NCI-H2227 (cell line): Measurements from ENCODE around the gene RSL1D1.

Experiments
- DNase-seq: peaks from one replicate; lab custom pipeline; 2025; ENCODE audit not compliant: unreplicated experiment; lab: John Stamatoyannopoulos, UW

RSL1D1 gene

DNA sequence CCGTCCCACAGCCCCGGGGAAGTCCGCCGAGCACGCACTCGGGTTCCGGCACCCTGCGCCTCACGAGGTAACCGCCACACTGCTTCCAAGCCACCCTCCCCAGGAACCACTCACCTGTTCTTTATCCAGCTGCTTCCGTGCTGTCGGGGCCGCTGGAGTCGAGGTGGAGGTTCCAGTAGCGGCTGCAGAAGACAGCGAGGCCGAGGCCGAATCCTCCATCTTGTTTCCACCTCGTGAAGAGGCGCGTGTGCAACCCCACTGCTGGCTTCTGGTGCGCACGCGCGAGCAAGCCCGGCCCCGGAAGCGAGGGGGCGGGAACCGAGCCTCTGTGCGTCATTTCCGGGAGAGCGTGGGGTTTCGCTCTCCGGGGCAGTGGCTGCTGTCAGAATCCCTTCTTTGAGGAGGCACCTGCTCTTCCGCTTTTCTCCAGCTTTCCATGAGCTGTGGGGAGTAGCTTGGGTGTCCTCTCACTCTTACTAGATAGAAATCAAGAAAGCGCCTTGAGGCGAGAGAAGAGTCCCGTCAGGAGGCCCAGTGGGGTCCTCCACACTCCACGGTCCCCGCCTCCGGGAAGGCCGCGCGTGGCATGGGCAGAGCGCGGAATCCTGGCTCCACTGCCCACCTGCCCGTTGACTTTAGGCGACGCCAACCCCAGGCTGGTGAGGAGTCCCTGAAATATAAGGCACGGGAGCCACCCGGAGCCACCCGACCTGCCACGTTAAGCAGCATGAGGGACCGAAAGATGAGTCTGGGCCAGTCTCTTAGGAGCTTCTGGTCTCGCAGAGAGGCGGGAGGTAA, at the start of gene RSL1D1:
RSL1D1 (minus strand) TSS at position 249 of the 798 bp plus-strand sequence; CDS start at position 219, 30 bp downstream.
- DNase-seq: peak; percentile 96

DNA sequence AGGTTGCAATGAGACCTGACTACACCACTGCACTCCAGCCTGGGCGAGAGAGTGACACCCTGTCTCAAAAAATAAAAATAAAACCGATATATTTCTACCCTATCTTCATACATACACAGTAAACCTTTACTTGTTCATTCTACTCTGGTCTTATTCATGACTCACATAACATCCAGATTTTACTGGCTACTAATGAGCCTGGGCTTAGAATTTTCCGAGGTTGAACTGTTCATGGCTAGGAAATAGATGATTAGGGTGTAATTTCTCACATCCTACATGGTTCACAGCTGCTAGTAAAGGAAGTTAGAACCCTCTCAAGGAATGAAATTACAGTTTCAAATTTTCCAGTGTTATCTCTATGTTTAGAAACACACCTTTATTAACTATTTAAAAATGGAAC, 49.7 kb upstream of the RSL1D1 start:
- no peak for DNase-seq

DNA sequence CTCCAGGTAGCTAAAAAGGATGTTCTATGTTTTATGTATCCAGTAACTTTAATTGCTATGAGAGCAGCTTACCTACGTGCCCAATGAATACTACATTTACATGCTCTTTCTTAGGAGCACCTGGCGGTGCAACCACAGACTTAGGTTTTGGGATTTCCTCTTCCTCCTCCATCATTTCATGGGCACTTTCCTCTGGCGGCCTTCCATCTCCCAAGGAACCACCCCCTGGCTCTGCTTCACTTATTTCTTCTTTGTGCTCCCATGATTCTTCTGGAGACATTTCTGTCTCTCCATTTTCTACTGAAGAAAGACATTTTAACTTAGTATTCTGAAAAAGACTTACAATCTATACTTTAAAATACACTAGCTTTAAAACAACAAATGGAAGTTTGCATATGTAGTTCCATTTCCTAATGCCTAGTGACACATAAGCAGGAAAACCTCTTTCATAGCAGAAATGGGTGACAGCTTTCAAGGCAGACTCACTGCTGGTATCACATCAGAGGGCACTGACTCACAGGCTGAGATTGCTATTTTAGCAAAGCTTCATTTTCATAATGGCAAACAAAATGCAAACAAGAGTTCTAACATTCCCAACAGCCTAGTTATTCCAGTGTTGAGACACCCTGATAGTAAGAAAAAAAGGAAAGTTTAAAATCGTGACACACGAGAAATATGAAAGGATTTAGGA, 45.3 kb upstream of the RSL1D1 start:
- no peak for DNase-seq

DNA sequence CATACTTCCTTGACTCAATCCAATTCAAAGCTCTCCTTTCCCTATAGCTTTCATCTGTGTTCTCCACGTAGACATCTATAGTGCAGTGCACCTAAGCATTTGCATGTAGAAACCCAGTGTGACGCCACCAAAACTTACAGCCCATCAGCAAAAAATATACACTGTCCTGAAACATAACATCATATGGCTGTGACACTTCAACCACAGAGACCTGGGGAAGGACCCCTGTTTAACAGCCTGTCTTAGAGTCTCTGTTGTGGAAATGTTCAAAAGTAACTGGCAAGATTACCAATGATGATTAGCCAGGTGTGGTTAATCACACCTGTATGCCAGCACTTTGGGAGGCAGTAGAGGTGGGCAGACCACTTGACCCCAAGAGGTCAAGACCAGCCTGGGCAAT, 42.2 kb upstream of the RSL1D1 start:
- no peak for DNase-seq

DNA sequence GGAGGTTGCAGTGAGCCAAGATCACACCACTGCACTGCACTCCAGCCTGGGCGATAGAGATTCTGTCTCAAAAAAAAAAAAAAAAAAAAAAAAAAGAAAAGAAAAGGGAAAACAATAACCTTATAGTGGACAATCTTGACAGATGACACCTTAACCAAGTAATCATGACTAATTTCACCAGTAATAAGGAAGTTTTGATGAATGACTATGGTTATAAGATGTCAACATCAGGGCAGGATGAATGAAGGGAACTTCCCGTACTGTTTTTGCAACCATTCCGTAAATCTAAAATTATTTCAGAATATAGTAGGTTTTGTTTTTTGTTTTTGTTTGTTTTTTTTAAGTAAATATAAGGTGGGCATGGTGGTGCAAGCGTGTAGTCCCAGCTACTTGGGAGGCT, 41.4 kb upstream of the RSL1D1 start:
- DNase-seq: no peak

DNA sequence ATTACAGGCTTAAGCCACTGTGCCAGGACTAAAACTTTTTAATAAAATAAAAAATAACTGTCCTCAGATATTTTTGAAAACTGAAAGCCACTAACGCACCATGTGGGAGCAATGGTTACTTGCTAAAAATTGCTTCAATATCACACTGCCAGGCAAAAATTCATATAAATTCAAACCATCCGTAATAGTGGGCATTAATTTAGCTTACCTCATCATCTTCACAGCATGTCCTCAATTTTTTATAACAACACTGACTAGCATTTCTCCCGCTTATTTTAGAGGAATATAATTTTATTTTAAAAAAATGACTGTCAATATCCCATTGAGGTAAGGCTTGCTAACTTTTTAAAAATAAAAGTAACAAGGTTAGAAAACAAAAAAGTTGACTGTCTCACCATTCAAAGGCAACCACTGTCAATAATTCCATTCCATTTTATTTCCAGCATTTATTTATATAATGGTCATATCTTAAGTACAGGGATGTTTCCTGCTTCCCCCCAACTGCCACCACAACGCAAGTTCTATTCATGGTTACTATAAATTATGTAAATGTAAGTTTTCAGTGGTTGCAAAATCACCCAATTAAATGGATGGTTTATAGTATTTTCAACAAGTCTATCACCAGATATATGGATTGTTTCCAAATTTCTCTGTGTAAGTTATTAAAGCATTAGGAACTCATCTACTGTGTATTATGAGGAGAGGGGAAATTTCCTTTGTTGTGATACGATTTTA, 39.1 kb upstream of the RSL1D1 start:
- DNase-seq: no peak

DNA sequence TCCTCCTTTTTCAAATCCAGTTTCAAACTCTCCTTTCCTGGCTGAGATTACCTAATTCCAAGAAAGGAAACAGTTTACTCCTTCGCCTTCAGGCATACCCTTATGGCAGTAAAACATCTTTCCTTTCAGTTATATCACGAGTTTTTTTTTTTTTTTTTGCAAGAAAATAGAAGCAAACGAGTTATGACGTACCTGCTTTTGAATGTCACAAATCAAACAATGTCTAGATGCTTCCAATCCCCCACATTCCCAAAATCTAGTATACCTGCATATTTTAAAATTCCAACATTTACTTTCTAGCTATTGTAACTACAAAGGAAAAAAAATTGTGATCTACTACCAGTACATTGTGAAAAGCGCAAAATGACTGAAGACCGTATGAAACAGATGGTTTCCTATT, 35.5 kb upstream of the RSL1D1 start:
- DNase-seq: no peak

DNA sequence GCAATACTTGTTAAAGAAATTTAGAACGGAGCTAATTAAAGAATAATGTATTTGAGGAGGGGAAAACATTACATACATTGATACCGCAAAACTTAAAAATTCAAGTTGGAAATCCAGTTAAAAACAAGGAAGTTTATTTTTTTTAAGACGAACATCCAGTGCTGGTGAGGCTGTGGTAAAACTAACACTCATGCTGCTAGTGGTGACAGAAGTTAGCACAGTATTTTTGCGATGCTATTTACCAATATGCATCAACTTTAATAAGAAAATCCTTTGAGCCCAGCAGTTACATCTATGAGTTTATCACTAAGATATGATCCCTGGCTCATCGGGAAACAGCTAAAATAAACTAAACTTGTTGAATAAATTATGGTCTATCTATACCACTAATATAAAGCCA, 32.7 kb upstream of the RSL1D1 start:
- no peak for DNase-seq

DNA sequence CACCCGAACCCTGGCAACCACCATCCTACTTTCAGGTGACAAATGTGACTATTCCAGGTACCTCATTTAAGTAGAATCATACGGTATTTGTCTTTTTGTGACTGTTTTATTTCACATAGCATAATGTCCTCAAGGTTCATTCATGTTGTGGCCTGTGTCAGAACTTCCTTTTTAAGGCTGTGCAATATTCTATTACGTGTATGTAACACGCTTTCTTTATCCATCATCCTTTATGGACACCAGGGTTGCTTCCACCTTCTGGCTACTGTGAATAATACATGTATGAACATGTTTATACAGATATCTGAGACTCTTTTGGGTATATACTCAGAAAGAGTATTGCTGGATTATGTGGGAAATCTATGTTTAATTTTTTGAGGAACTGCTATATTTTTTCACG, 28.7 kb upstream of the RSL1D1 start:
- no peak for DNase-seq

DNA sequence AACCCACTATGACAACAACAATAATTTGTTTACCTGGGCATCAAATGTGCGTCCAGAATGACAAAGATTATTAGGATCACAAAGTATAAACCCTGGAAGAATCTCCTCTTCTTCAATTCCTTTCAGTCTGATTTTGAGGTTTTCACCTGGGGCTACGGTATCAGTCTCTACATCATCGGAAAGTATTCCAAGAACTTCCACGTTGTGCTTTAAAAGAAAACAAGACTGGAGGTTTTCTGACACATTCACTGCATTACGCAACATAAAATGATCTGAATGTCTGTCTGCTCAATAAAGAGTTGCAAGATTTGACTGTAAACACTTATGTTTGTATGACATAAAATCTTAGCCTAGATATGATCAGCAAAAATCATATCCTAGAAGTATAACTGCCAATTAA, 26.0 kb upstream of the RSL1D1 start:
- DNase-seq: no peak

DNA sequence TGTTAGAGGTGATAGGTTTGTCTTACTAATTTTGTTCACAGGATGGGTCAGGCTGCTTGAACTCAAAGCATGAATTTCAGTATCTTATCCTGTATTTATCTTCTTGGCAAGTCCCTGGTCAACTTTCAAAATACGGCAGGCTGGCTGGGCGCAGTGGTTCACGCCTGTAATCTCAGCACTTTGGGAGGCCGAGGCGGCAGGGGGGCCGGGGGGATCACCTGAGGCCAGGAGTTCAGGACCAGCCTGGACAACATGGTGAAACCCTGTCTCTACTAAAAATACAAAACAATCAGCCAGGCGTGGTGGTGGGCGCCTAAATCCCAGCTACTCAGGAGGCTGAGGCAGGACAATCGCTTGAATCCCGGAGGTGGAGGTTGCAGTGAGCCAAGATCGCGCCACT, 25.0 kb upstream of the RSL1D1 start:
- no peak for DNase-seq

DNA sequence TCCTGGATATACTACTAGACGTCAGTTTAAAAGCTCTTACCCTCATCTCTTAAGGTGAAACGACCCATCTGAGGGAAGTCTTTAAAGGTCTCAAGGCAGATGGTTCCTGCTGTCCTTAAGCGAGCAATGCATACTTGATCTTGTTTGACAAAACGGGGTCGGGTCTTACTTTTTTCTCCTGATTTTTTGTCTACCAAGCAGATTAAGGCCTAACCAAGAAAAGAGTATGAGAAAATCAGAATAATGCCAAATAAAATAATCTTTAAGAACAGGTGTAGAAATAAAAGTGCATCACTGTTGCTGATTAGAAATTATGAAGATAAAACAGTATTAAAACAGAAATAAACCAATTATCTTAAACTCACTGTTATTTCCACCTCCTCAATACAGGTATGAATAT, 24.4 kb upstream of the RSL1D1 start:
- no peak for DNase-seq

DNA sequence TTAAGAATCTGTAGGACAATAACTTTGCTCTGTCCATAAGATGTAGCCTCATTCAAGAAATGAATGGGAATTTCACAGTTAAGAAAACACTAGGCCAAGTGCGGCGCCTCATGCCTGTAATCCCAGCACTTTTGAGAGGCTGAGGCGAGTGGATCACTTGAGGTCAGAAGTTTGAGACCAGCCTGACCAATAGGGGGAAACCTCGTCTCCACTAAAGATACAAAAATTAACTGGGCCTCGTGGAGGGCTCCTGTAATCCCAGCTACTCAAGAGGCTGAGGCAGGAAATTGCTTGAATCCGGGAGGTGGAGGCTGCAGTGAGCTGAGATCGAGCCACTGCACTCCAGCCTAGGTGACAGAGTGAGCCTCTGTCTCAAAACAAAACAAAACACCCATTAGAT, 19.9 kb upstream of the RSL1D1 start:
- DNase-seq: peak; percentile 20

DNA sequence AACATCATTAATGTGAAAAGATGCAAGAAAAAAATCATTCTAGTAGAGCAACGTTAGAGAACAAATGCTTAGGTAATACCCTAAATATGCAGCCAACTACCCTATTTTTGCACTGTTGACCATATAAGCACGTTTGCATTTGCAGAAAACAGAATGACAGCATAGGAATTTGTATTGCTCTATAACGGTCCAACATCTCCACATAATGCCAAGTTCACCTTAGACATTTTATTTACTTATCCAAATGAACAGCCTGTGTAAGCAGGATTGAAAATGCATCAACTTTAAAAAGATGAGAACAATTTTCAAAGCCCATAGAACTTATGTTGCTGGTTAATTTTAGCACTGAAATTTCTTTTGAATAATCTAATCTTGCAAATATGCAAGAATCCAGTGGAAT, 19.1 kb upstream of the RSL1D1 start:
- no peak for DNase-seq

DNA sequence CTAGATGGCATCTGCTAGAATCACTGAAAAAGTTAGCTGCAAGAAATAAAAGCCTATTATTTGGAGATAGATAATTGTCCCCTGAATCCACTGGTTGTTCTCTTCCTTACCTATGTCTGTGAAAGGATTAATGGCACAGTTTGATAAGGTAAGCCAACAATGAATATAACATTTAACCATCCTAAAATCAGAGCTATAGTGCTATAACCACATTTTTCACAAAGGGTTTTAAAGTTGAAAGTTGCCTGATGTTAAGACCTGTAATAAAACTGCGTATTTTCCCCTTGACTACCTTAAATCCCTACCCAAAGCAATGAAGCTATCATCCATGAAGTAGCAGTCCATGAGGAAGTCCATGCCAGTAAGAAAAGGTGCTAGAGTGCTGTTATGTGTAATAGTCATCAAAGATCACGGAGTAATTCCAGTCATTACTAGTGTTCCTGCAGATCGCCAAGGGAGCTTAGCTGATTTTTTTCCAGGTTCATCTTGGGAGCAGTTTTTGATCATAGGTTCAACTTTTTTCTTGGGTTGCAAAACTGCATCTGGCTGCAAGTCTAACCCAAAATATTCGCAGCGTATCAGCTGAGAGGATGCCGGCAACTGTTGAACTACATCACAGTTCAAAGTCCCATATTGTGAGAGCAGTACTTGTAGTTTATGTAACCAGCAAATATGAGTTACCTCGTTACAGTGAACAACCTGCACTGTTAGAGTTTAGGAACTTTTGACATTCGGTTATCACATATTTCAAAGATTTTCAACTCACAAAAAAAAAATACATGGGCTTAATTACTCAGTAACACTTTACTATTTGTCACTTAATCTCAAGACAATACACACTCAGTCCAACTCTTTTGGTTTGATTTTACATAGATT, 18.2 kb upstream of the RSL1D1 start:
- DNase-seq: no peak

DNA sequence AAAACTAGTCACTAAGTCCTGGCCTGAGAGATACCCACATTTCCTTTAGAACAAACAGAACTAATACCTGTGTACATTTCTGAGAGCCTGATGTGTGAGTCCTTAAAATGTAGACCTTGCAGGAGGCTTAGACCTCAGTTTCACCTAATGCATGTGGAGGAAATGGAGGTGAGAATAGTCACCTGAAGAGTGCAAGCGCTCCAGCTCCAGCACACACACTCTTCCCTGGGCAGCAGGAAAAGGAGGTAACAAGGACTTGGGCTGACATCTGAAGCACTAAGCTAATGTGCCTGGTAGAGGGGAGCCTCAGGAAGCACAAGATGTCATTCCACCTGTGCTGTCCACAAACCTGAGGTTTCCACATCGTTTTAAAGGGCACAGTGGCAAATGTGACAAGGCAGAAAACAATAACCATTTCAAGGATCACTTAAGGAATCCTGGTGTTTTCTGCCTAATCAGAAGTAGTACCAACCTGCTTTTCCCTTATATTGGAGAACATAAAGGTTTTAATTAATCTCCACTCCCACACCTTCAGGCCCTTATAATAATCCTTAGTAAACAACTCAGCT, 17.2 kb upstream of the RSL1D1 start:
- DNase-seq: no peak

DNA sequence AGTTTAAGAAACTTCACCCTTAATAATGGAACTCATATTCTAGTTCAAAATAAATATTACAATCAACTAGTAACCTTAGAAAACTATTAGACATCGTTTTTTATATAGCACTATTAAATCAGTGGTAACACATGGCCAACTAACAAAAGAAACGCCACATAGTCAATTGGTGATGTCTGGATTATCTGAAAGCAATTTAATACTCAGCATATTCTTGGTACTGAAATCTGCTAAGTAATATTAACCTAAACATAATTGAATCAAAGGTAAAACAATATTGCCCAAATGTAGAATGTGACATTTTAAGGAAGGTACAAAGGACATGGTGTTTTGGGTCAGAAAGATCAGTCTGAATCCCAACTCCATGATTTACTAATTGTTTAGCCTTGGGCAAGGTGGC, 11.1 kb upstream of the RSL1D1 start:
- DNase-seq: no peak

DNA sequence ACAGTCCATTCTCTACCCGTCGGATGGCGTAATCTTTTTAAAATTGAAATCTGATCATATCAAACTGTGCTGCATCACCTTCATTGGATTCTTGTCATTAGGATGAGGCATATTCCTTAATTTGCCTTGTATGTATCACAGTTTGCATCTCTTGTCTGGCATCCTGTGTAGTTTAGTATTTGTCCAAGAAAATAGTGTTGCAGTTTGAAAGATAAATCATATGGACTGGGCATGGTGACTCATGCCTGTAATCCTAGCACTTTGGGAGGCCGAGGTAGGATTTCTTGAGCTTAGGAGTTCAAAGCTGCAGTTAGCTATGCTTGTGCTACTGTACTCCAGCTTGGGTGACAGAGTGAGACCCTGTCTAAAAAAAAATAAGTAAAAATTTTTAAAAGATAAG, 5.8 kb upstream of the RSL1D1 start:
- no peak for DNase-seq

DNA sequence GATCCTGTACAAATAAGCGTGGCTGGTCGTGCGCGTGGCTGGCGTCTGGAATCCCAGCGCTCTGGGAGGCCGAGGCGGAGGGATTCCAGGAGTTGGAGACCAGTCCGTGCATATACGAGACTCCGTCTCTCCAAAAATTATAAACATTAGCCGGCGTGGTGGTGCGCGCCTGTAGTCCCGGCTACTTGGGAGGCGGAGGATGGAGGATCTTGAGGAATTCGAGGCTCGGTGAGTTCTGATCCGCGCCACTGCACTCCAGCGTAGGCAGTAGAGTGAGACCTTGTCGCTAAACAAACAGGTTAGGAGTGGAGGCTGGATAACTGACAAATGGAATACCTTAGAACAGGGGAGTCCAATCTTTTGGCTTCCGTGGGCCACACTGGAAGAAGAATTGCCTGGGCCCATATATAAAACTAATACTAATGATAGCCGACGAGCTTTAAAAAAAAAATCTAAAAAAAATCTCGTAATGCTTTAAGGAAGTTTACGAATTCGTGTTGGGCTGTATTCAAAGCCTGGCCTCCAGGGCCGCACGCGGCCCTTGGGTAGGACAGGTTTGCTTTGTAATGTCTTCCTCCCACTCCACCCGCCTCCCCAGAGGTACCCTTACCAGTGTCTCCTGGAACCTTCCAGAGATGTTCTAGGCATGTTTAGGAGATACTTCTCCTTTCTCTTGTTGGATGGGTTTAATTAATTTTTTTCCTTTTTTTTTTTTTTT, 909 bp upstream of the RSL1D1 start:
- peak; percentile 46 for DNase-seq

DNA sequence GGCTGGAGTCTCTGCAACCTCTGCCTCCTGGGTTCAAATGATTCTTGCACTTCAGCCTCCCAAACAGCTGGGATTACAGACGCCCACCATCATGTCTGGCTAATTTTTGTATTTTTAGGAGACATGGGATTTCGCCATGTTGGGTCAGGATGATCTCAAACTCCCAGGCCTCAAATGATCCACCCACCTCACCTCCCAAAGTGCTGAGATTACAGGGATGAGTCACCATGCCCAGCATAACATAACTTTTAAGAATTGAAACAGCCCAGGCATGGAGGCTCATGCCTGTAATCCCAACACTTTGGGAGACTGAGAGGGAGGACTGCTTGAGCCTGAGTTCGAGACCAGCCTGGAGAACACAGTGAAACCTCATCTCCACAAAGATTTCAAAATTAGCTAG, 2.5 kb downstream of the RSL1D1 start:
- no peak for DNase-seq
